ENCODE data around the gene SS18L1.

Gene SS18L1

DNA sequence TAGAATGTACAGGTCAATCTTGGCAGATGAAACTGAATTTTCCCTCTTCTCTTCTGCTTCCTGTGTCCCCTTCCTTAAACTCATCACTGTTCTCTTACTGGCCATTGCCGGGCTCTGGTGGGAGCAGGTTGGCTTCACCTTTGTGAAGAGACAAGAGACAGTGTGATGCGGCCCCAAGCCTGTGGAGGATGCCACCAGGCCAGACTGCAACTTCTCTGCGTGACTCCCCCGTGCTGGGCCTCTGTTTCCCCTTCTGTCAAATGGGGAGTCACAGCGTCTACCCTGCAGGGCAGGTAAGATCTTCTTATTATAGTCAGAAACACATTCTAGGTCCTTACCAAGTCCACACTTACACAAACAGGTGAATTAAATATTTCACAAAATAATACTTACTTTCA, 23.2 kb upstream of the SS18L1 start:
- DNase-seq = no peak

DNA sequence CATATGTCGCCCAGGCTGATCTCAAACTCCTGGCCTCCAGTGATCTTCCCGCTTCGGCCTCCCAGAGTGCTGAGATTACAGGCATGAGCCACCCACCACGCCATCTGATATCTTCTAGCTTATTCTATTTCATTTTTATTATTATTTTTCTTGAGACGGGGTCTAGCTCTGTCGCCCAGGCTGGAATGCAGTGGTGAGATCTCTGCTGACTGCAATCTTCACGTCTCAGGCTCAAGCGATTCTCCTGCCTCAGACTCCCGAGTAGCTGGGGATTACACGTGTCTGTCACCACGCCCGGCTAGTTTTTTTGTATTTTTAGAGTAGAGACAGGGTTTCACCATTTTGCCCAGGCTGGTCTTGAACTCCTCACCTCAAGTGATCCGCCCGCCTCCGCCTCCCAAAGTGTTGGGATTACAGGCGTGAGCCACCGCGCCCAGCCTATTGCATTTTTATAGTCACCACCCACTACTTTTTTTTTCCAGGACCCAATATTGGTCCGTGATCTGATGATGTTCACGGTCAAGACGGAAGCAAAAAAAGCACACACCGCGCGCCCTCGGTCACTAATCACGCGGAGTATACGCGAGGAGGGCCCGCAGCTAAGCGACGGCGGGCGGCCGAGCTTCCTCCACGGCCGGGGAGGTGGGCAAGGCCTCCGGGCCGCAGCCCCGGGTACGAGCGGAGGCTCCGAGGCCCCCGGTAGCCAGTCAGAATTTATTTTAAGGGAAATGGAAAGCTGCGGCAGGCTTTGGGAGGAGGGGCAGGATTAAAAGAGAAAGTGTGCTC, 22.4 kb upstream of the SS18L1 start:
- no peak for DNase-seq

- DNase-seq = peak; percentile 87
Observed at GRCh38 chr20:62121776-62122653, 21.6 kb upstream of the SS18L1 start, which contains the start of gene LSM14B. Gene LSM14B, plus strand, starts transcription at chr20:62122475. Its CDS starts 192 bp downstream, at chr20:62122667.

GRCh38 chr20:62122654-62123449, 20.7 kb upstream of the SS18L1 start:
- no peak for DNase-seq

DNA sequence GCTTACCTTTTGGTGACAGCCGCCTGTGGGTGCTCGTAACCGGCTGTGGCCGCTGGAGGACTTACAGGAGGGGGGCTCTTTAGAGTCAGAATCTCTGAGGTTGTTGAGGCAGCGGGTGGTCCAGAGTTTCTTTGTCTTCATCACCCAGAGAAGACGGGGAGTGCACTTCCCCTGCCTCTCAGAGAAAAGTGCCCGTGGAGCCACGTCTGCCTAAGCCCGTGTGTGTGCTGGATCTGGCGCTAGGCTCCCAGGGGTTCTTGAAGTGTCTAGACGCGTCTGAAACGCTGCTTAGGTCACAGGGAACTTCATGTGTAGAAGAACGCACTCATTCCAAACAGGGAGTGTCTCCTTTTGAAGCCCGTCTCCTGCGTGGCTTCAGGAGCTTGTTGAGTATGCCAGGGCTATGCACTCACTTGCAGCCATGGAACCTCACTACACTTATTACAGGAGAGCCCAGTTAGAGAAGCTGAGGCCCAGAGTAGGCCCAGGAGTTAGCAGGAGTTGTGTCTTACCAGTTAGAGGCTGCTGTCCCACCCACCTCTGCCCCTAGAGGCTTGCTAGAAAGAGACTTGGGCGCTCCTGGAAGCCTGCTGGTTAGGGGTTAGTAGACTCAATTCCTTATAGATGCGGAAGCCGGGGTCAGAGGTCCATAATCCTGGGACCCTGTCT, 20.0 kb upstream of the SS18L1 start:
- DNase-seq = no peak

- DNase-seq = no peak
Observed at GRCh38 chr20:62126141-62126540, 17.4 kb upstream of the SS18L1 start.

GRCh38 chr20:62127799-62128198, 15.8 kb upstream of the SS18L1 start:
- no peak for DNase-seq

GRCh38 chr20:62128502-62128901, 15.1 kb upstream of the SS18L1 start:
- no peak for DNase-seq

DNA sequence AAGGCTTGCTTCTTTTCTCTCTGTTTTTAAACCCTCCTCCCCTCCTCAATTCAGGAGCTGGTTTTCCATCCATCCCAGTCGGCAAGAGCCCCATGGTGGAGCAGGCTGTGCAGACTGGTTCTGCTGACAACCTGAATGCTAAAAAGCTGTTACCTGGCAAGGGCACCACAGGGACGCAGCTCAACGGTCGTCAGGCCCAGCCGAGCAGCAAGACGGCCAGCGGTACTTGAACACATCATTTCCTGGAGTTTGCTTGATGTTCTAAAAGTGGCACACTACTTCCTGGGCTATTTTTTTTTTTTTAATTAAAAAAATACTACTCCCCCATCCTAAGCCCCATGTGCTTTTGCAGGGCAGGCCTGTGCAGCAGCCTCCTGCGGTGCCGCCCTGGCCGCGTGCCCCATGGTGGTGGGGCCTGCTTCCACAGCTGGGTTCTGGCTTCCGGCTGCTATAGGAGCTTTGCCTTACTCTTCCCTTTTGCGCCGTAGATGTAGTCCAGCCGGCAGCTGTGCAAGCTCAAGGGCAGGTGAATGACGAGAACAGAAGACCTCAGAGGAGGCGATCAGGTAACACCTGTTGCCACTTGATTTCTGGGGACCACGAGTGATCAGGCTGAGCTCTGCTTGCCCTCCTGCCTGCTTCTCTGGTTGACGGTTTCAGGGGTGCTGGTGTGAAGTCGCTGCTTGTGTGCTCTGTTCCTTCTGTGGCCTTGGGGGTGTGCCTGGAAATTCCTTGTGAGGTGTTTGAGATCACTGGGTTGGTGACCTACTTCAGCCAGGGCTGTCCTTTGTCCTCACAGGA, 13.6 kb upstream of the SS18L1 start:
- peak; percentile 48 for DNase-seq

GRCh38 chr20:62131560-62132320, 11.8 kb upstream of the SS18L1 start:
- no peak for DNase-seq

GRCh38 chr20:62132421-62132820, 11.1 kb upstream of the SS18L1 start:
- DNase-seq = peak; percentile 38

DNA sequence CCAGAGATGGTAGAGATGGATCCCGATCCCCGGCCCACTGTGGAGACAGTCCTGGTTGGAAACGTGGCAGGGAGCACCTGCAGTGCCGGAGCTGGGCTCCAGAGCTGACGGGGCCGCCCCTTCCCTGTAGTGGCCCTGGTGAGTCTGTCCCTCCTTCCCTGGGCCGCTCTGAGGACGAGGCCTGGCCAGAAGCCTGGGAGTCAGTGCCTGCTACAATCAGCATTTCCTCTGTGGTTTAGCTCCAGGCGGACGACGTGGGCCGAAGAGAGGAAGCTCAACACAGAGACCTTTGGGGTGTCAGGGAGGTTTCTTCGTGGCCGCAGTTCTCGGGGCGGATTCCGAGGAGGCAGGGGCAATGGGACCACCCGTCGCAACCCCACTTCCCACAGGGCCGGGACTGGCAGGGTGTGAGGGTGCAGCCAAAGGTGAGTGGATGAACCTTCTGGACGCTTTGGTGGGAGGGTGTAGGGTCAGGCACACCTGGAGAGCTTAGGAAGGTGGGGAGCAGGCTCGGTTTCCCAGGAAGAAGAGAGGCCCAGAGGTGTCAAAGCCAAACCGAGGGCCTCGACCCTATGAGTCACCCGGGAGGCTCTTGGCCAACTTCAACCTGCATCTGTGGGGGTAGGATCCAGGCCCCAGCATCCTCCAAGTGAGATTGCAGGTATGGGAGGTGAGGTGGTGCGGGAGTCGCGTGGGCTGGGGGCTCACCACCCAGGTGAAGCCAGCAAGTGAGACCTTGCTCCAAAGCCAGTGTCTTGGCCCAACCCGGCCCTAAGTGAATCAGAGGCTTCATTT, 10.3 kb upstream of the SS18L1 start:
- DNase-seq = no peak

DNA sequence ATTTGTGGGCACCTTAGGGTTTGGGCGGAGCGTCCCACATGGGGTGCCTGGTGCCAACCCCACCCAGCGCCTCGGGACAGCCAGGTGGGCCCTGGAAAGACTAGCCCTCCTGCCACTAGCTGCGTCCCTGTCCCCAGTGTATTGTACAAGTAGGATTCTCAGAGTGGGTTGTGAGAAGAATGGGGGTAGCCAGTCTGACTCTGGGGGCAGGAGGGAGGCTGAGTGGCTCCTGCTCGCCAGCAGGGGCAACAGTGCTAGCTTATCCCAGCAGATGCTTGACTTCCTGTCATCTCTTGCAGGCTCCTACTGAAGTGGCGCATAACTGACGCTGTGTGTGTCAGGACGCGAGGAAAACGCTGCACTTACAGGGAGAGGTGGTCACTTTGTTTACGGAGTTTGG, 9.7 kb upstream of the SS18L1 start:
- no peak for DNase-seq

DNA sequence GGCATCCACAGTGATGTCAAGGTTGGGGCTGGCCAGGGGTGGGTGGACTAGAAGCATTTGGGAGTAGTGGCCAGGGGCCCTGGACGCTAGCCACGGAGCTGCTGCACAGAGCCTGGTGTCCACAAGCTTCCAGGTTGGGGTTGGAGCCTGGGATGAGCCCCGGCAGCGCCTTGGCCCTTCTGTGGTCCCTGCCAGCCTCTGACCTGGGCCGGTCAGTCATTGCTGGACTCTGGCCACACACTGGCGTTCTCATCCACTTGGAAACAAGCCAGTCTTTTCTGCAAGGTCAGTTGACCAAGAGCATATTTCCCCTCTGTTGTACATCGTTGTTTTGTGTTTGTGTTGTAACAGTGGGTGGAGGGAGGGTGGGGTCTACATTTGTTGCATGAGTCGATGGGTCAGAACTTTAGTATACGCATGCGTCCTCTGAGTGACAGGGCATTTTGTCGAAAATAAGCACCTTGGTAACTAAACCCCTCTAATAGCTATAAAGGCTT, 8.8 kb upstream of the SS18L1 start:
- no peak for DNase-seq

GRCh38 chr20:62135573-62136266, 7.8 kb upstream of the SS18L1 start:
- no peak for DNase-seq

DNA sequence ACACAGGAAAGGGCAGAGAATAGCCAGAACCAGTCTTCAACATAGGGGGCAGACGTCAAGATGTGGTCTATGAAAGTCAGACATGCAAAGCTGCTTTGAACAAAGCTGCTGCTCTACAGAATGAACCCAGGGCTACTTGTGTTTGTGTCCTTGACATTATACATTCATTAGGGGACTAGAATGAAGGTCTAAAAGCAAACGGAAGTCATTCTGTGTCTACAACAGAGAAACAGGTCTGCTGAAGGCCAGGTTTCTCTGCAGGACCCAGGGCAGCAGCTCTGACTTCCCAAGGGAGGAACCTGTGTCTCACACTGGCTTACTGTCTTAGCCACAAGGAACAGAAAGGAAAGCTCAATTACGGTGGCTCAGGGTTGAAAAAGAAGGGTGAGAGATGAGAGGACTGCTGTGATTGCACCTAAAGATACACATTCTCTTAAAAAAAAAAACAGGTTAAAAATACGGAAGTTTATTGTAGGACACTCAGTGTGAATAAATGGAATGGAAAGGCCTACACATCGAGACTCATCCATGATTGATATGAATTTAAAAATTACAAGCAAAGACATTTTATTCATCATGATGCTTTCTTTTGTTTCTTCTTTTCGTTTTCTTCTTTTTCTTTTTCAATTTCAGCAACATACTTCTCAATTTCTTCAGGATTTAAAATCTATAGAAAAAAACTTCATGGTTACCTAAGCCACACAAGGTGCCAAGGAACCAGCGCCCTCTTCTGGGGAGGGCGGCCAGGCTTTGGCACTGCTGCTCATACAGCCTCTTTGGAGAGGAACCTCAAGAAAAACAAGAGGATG, 7.1 kb upstream of the SS18L1 start:
- peak; percentile 38 for DNase-seq

- DNase-seq = no peak
Observed at GRCh38 chr20:62137092-62137384, 6.5 kb upstream of the SS18L1 start.

DNA sequence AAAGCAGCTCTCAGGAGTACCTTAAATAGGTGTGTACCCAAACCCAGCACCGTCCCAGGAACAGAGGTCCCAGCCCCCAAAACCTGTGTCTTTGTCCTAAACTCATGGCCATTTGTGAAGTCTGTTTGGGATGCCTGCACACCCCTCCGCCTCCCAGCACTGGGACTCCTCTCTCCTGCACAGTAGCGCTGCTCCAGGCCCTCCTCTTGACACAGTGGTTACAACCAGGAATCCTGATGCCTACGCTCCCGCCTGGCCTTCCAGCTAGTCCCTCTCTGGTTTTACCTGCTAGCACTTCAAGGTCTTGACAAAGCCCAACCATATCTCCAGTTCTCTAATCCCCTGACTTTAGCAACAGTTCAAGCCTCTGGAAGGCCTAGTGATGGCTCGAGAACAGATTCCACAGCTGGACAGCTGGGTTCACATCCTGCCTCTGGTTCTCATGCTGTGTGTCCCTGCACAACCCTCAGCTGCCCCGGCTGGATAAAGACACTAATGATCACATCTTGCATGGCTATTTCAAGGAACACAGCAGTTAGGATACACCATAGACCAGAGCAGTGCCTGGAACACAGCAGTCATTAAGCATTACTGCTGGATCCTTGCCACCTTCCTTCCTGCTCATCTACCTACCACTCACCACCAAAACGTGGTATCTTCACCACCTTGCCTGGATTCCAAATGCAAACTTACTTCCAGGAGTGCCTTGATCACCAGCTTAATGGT, 5.9 kb upstream of the SS18L1 start:
- DNase-seq = no peak

All from GF-D8 (cell line).